GM18499 (cell line): ENCODE measurements around the gene MPRIP.
"Not testable (repeated sequence)": the region's sequence is repeated elsewhere in the genome, so short reads cannot be mapped to it uniquely, and the experiment has no call there.

ENCODE experiments used
- ATAC-seq: cut with Tn5 transposase; IDR thresholded peaks from one replicate; pipeline ENCODE4 v1.9.1; 2021; ENCODE audit warnings: moderate number of reproducible peaks; ENCODE audit not compliant: insufficient read depth, unreplicated experiment

The MPRIP gene

DNA sequence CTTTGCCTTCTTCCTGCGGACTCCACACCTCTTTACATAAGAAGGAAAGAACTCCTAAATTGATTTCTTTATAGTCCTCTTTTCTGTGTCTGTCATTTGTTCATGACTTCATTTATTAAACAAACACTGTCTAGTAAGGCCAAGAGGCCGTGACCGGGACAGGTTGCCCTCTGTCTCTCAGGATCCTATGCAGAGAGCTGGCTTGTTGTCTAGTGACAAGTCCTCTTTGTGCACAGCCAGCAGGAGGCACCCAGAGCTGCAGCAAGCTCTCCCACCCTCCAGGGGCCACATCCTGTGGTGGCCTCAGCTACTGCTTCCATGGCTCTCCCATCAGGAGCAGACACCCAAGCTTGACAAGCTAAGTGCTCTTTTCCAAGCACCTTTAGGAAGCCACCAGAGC, 113.3 kb downstream of the MPRIP start:
- ATAC-seq = no peak

DNA sequence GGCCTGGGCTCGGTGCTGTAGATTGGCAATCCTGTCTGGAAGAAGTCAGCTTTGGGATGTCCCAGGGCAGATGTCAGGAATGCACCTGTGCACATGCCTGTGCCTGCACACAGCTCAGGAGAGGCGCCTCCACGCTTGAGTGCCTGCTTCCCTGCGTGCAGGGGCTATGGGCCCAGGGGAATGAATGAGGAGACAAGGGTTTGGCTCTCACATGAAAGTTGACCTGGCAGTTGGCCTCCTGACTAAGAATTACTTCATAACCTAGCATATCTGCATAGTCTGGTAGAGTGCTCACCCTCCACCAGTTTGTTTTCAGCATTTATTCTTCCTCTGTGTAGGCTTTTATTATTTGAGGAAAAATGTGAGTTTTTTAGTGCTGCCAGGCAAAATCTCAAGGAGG, 113.8 kb downstream of the MPRIP start:
- no peak for ATAC-seq

DNA sequence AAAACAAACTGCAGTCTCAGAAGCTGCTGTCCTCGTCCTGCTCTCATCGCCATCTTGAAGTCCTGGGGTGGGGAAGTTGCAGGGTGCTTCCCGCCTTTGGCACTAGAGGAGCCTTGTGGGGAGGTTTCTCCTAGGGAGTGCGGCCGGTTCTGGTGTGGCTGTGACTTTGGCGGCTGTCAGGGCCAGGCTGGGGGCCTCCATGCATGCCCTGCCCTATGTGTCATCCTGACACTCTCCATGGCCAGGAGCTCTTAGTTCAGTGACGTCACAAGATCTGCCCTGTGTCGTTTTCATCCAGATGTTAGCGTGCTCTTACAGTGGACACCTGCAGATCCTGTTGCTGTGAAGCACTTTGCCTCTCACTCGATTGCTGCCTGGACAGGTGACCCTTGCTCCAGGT, 114.3 kb downstream of the MPRIP start:
- no peak for ATAC-seq

DNA sequence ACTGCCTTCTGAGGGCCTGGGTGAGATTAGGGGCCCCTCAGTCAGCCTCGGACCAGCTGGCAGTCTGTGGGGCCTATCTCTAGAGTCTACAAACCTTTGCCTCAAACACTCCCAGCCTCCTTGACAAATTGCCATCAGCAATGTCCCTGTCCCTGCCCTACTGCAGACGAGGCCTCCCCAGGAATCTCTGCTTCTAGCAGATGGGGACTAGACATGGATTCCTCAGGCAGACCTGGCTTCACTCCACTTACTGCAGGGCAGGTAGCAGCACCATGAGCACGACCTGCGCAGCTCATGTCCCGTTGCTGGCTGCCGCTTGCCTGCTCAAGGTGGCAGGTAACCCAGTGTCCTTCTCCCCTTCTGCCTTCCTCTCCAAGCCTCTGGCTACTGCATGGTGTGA, 114.8 kb downstream of the MPRIP start:
- ATAC-seq = no peak

DNA sequence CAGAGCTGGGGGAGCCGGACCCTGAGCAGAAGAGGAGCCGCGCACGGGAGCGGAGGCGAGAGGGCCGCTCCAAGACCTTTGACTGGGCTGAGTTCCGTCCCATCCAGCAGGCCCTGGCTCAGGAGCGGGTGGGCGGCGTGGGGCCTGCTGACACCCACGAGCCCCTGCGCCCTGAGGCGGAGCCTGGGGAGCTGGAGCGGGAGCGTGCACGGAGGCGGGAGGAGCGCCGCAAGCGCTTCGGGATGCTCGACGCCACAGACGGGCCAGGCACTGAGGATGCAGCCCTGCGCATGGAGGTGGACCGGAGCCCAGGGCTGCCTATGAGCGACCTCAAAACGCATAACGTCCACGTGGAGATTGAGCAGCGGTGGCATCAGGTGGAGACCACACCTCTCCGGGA, 116.2 kb downstream of the MPRIP start:
- ATAC-seq = not testable (repeated sequence)

DNA sequence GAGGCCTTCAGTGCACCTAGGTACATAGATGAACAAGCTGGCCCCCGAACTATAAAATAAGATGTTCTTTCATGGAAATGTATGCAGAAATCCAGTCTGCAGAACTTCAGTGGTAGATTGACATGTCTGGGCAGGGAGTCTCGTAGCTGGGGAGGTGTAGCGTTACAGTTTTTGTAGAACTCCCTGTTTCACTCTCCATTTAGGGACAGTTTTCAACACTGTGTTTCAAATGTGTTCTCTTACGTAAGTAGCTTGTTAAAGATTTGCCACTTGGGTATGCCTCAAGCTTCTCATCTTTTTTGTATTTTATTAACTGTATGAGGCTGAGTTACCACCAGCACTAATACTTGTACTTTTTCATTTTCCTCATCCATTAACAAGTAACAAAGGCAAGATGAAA, 117.3 kb downstream of the MPRIP start:
- no peak for ATAC-seq

DNA sequence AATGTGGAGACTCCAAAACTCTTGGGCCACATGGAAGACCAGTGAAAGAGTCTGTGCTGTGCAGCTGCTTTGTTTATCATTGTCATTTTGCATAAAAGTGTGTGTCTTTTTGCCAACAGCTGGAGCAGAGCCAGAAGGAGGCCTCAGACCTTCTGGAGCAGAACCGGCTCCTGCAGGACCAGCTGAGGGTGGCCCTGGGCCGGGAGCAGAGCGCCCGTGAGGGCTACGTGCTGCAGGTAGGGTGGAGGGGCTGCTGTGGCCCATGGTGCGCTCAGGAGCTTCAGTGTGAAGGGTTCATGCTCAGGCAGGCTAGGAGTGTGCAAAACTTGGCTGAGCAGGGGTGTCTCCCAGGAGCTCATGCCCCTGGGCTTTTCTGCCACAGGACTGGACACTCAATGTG, 118.9 kb downstream of the MPRIP start:
- ATAC-seq = no peak

DNA sequence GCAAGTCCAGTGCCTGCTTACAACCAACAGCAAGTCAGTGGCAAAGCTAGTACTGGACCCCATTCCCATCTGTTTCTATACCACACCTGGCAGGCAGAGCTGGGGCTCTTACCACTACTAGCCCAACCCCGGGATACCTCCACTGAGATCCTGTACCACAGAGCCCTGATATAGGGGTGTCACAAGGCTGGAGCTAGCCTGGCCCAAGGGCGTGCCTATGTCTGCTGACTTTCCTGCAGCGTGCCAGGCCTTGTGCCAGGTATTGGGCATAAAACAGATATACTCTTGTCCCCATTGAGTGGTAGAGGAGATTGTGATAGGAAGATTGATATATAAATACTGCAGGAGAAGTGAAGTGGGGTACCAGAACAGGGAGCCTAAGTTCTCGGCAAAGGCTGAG, 119.5 kb downstream of the MPRIP start:
- no peak for ATAC-seq

DNA sequence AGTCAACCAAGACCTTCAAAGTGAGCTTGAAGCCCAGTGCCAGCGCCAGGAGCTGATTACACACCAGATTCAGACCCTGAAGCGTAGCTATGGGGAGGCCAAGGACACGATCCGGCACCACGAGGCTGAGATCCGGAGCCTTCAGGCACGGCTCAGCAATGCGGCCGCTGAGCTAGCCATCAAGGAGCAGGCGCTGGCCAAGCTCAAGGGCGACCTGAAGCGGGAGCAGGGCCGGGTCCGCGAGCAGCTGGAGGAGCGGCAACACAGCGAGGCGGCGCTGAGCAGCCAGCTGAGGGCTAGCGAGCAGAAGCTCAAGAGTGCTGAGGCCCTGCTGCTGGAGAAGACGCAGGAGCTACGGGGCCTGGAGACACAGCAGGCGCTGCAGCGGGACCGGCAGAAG, 121.9 kb downstream of the MPRIP start:
- no peak for ATAC-seq

DNA sequence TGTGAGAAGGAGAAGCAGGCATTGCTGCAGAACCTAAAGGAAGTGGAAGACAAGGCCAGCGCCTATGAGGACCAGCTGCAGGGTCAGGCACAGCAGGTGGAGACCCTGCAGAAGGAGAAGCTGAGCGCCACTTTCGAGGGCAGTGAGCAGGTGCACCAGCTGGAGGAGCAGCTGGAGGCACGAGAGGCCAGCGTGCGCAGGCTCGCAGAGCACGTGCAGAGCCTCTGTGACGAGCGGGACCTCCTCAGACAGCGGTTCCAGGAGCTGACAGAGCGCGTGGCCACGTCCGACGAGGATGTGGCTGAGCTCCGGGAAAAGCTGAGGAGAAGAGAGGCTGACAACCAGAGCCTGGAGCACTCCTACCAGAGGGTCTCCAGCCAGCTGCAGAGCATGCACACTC, 122.4 kb downstream of the MPRIP start:
- no peak for ATAC-seq

DNA sequence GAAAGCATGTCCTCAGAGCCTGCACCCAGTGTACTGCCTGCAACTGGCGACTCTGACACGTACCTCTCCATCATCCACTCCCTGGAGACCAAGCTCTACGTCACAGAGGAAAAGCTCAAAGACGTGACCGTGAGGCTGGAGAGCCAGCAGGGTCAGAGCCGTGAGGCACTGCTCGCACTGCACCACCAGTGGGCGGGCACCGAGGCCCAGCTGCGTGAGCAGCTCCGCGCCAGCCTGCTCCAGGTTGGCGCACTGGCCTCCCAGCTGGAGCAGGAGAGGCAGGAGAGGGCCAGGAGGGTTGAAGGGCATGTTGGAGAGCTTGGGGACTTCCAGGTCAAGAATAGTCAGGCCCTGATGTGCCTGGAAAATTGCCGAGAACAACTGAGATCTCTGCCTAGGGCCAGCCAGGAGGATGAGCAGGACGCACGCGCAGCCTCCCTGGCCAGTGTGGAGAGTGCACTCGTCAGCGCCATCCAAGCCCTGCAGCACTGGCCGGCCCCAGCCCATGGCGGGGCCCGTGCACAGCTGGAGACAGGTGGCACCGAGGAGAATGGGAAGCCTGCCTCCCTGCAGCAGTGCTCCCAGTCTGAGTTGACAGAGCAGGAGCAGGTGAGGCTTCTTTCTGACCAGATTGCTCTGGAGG, 123.5 kb downstream of the MPRIP start:
- no peak for ATAC-seq

DNA sequence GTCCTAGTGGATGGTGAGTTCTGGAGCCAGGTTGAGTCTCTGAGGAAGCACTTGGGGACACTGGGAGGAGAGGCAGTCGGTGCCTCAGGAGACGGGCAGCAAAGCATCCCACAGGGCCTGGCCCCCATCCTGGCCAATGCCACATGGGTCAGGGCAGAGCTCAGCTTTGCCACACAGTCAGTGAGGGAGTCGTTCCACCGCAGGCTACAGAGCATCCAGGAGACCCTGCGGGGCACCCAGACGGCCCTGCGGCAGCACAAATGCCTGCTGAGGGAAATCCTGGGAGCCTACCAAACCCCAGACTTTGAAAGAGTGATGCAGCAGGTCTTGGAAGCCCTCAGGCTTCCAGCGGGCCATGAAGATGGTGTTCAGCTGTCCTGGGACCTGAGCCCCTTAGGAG, 124.2 kb downstream of the MPRIP start:
- ATAC-seq = no peak

DNA sequence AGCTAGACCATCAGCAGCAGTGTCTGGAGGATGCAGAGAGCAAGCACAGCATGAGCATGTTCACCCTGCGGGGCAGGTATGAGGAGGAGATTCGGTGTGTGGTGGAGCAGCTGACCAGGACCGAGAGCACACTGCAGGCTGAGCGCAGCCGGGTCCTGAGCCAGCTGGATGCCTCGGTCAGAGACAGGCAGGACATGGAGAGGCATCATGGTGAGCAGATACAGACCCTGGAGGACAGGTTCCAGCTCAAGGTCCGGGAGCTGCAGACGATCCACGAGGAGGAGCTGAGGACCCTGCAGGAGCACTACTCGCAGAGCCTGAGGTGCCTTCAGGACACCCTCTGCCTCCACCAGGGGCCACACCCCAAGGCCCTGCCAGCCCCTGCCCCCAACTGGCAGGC, 125.1 kb downstream of the MPRIP start:
- ATAC-seq = no peak

DNA sequence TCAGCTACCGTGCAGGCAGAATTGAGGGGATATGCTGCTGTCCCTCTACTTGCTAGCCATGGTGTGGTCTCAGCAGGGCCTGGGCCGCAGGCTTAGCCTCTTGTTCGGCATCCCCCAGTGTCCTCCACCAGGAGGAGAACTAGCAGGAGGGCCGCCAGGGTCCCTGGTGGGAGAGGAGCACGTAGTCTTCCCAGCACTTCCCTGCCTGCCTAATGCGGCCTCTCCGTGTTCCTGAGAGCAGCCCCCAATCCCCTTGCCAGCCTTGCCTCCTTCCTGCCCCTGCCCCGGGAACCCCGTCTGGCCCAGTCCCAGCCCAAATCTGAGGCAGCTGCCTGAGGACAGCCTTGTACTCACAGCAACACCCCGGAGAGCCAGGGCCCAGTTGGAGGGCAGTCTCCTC, 125.7 kb downstream of the MPRIP start:
- ATAC-seq = no peak

DNA sequence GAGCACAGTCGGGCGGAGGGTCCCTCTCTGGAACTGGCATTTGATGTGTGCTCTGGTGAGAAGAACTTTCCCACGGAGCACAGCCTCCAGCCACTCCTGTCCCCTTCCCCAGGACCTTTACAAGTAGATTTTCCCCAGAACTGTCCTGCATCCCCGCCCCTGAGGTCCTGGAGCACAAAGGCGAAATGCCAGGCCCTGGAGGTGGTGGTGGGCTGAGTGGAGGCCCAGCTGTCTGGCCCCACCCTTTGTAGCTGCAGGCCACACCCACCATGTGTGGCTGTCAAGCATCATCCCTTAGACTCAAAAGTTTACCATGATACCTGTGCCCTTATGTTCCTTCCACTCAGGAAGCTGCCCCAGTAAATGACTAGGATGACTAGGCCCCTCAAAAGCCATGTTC, 126.1 kb downstream of the MPRIP start:
- ATAC-seq = no peak

DNA sequence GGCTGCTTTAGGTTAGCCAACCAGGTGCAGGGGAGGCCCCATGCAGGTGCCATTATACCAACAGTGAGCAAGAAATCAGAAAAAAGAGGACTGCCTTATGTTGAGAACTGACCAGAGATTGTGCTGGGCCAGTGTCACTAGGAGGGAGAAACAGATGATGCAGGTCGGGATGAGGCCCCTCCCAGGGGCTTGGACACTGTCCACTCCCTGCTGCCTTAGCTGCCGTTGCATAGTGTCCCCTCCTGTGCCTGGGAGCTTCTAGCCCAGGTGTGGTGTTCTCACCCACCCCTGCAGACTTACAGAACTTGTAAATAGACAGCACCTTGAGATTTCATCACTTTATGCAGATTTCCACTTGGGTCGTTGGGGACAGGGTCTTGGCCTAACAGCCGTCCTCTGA, 127.1 kb downstream of the MPRIP start:
- ATAC-seq = no peak

DNA sequence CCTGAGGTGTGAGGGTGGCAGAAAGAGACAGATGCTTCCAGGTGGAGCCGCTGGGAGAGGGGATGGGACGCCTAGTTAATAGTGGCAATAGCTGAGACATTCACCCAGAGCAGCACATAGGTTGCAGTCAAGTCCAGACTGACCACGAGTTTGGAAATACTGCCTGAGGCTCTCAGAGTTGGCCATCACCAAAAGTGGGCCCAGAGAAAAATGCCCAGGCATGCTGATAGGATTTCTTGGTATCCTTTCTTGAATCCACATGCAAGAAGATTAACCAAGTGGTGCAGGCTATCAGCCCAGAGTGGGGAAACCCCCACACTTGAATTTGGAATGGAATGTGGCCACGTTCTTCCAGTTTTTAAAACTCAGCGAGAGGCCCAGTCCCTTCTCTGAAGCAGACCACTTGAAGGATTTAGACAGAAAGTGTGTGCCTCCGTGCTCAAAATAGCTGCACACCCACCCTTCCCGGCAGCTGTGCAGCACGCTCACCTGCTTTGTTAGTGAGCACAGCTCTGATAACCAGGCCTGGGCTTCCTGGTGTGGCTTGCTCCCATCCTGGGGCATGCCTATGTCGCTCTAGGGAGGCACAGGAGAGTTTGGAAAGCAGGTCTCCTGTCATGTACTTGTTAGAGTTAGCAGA, 128.2 kb downstream of the MPRIP start:
- no peak for ATAC-seq

DNA sequence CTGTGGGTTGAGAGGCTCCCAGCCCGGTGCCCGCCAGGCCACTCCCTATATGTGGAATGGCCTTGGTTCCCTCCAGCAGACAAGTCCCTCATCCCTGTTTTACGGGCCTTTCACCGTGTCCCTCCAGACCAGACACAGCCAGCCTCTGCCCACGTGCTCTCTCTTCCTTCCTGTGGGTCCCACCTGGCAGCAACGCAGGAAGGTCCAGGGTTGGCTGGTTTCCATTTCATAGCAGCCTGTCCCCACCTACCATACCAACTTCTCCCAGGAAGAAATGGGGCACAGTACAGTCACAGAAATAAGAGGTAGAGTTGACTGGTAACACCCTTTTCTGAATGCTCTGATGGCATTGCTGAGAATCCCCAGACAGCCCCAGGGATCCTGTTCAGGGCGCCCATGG, 128.9 kb downstream of the MPRIP start:
- ATAC-seq = no peak

DNA sequence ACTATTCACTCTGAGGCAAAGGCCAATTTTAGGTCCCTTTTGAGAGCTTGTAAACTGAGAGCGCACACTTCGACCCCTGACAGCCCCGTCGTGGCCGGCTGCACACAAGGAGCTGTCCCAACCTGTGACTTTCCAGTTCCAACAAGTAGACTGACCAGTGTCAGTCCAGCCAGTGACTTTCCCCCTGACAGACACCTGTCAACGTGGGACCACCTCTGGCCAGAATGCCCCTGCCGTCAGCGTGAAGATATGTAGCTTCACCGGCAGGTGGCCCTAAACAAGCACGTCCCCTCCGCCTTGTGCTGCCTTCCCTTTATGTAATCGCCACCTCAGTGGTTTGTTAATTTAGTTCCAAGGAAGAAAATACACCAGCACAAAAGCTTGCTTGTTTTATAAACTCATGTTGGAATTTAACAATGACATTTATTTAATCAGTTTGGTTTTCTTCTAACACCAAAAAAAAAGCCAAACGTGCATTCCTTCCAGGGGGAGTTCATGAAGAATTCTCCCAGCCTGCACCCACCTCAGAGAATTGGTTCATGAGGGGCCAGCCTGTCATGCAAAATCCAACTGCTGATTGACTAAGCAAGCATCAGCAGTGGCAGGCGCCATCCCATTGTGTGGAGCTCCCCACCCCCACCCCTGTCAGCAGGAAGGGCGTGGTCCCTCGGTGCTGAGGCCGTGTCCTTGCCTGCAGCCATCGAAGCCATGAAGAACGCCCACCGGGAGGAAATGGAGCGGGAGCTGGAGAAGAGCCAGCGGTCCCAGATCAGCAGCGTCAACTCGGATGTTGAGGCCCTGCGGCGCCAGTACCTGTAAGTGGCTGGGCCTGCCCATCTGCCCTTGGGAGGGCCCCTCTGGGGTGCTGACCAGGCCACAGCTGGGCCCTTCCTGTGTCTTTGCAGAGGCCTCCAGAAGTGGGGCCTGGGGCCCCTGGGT, 130.0 kb downstream of the MPRIP start:
- no peak for ATAC-seq

DNA sequence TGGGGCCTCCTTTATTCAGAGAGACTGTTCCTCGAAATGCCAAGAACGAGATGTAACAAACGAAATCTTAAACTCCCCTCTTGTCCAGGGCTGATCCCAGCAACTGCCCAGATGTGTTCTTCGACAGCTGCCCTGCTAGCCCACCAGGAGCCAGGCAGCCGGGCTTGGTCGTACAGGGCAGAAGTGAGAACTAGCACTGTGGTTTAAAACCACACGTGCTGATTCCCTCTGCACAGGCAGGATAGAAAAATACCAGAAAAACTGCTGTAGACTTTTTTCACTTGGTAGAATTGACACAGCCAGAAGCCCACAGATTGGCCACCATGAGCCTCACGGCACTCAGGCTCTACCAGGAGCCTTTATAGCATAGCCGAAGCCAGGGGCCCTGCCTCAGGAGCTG, 130.7 kb downstream of the MPRIP start:
- no peak for ATAC-seq

DNA sequence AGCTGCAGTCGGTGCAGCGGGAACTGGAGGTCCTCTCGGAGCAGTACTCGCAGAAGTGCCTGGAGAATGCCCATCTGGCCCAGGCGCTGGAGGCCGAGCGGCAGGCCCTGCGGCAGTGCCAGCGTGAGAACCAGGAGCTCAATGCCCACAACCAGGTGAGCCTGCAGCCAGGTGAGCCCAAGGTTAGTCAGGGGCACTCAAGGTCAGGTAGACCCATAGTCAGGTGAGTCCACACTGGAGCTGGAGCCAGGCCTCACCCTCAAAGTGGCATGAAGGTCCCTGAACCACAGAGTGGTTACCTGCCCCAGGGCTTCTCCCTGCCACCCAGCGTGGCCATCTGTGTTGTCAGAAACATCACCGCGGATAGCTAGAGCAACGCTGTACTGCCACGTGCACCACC, 131.7 kb downstream of the MPRIP start:
- ATAC-seq = no peak
